Measurements from ENCODE around the gene IFRD2. TPM values are rescaled to one million over a fixed set of nuclear protein-coding genes. Genes with fewer than 3 reads are reported as not detected.

Gene IFRD2
- total and polyA plus RNA-seq, 2 of the 13 experiments (the other 11 are each of a cell fraction or from before 2014, with no cell fraction given), result 32.8 to 96.1 TPM

GRCh38 chr3:50260027-50260941 lies 31.9 kb downstream of the IFRD2 start (continued):
- TF ChIP-seq SMAD3 (CRISPR knock-in tag; IDR thresholded peaks at IDR 0.05), result 0 out of 2 replicates have a peak, but pooled peaks have one; percentile 50
- no peak for TF ChIP-seq IKZF4 (CRISPR knock-in tag; IDR thresholded peaks at IDR 0.05; ENCODE audit: borderline replicate concordance, low read depth, not compliant biosample characterization)
- no peak for TF ChIP-seq ZNF143 (CRISPR knock-in tag; IDR thresholded peaks at IDR 0.05)
- TF ChIP-seq ZNF740 (CRISPR knock-in tag; IDR thresholded peaks at IDR 0.05), result peak; percentile 79; the same call in 1 of the 2 replicates
- peak; percentile 48; the same call in 1 of the 2 replicates for TF ChIP-seq STAT6 (CRISPR knock-in tag; IDR thresholded peaks at IDR 0.05; ENCODE audit: borderline replicate concordance)
- peak; percentile 55; the same call in 1 of the 2 replicates for TF ChIP-seq SAFB2 (CRISPR knock-in tag; IDR thresholded peaks at IDR 0.05; ENCODE audit: borderline replicate concordance, low read depth)
- TF ChIP-seq ZNF205 (CRISPR knock-in tag; IDR thresholded peaks at IDR 0.05), result 0 out of 2 replicates have a peak, but pooled peaks have one; percentile 71
- 0 out of 2 replicates have a peak, but pooled peaks have one; percentile 68 for TF ChIP-seq ZFP1 (CRISPR knock-in tag; IDR thresholded peaks at IDR 0.05)
- TF ChIP-seq HES4 (CRISPR knock-in tag; IDR thresholded peaks at IDR 0.05; ENCODE audit: borderline replicate concordance), result no peak; the same call in 1 of the 2 replicates
- TF ChIP-seq ZNF451 (CRISPR knock-in tag; IDR thresholded peaks at IDR 0.05), result peak; percentile 24; the same call in 1 of the 2 replicates
- TF ChIP-seq NFKB2 (CRISPR knock-in tag; IDR thresholded peaks at IDR 0.05; ENCODE audit: borderline replicate concordance), result no peak; the same call in 1 of the 2 replicates
- peak; percentile 11; the same call in 1 of the 2 replicates for TF ChIP-seq ZSCAN12 (CRISPR knock-in tag; IDR thresholded peaks at IDR 0.05)
- peak; percentile 89; the same call in 1 of the 2 replicates for TF ChIP-seq ZNF747 (CRISPR knock-in tag; IDR thresholded peaks at IDR 0.05; ENCODE audit: borderline replicate concordance)
- peak; percentile 65 for TF ChIP-seq ZNF430 (CRISPR knock-in tag; IDR thresholded peaks at IDR 0.05)
- TF ChIP-seq ZBTB46 (CRISPR knock-in tag; IDR thresholded peaks at IDR 0.05; ENCODE audit: borderline replicate concordance), result no peak
- TF ChIP-seq REST (IDR thresholded peaks at IDR 0.05; ENCODE audit: borderline replicate concordance in 1 of 2, low read depth in 1 of 2, low read length in 2 of 2), result no peak
- TF ChIP-seq ZFP36 (IDR thresholded peaks at IDR 0.05; ENCODE audit: borderline replicate concordance, low read depth, low read length, partially characterized antibody), result no peak
- TF ChIP-seq ZNF761 (CRISPR knock-in tag; conservative IDR thresholded peaks at IDR 0.05), result 0 out of 2 replicates have a peak, but pooled peaks have one; percentile 2
- TF ChIP-seq MTA1 (CRISPR knock-in tag; IDR thresholded peaks at IDR 0.05; ENCODE audit: borderline replicate concordance), result peak; percentile 45; the same call in 1 of the 2 replicates

All from HepG2 (cell line).